GM12801 (cell line): ENCODE measurements around the gene BRD3.

Experiments used
- CTCF ChIP-seq: IDR thresholded peaks from one replicate; pipeline ENCODE4 v1.5.1; 2011; ENCODE audit warnings: control low read depth; ENCODE audit not compliant: insufficient read length; ENCODE audit errors: extremely low read depth

The BRD3 gene

GRCh38 chr9:134054891-134055811, 12.7 kb downstream of the BRD3 start:
- TF ChIP-seq CTCF: no peak

GRCh38 chr9:134053941-134054761, 13.7 kb downstream of the BRD3 start:
- no peak for TF ChIP-seq CTCF

DNA sequence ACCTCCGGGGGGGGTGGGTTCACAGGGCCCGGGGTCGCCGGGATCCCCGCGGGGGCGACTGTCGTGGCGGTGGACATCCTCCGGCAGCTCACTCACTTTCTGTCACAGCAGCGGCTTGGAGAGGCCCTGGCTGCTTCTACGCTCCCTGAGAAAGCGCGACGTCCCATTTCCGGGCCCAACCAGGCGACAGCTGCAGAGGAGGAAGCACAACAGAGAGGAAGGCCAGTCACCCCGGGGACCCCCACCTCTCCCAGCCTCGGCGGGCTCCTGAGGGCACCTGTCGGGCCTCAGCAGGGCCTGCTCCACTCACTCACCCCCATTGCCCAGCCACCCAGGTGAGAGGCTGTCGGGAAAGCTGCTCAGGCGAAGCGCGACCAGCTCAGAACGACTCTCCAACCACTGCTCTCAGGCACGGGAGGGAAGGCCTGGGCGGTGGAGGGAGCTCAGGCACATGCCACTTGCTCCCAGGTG, 14.4 kb downstream of the BRD3 start:
- TF ChIP-seq CTCF: no peak

DNA sequence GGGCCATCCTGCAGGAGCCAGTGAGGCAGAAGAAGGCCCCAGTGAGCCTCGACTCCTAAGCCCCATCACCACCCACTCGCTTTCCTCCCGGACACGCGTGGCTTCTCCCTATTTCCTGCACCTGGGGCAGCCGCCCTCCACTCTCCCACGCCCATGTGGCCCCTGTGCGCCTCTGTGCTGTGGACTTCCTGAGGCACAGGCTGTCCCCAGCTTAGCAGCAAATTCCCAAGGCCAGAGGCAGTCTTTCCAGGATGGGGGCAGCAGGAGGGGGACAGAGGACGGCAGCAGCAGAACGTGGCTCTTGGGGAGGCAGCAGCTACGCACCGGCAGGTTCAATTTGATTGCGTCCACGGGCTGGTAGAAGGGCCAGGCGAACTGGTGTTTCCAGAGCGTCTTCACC, 14.9 kb downstream of the BRD3 start:
- no peak for TF ChIP-seq CTCF

GRCh38 chr9:134052491-134052890, 15.3 kb downstream of the BRD3 start:
- no peak for TF ChIP-seq CTCF

DNA sequence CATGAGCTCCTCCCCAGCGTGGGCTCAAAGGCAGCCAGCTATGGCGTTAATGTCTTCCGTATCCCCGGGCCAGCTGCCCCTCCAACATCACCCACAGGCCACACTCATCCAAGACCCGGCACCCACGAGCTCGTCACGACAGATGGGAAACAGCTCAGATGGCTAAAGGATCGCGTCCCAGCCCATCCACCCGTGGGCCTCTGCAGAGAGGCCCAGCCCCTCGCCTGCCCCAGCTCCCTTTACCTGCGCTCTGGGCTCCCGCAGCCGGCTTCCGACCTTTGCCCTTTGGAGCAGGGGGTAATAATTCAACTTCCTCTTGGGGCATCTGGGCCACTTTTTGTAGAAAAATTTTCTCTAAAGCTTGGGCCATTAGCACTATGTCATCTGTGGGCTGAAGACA, 16.5 kb downstream of the BRD3 start:
- TF ChIP-seq CTCF: no peak

DNA sequence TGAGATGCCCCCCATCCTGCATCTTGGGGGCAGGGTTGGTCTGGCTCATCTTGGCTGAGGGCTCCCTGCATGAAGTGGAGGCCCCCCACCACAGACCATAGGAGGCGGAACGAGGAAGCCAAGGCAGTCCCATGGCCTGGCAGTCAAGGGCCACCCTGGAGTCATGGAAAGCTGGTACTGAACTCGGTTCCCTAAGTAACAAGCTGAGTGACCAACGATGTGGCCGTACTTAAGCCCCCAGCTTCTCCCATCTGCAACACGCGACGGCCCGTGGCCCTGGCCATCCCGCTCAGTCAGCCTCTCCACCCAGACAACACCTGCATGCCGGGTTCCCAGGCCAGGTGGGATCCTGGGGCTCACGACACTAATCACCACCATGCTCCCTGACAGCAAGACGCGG, 17.1 kb downstream of the BRD3 start:
- TF ChIP-seq CTCF: no peak
